ENCODE measurements around the gene SH3BGRL.
"Not testable (repeated sequence)": the region's sequence is repeated elsewhere in the genome, so short reads cannot be mapped to it uniquely, and the experiment has no call there.

SH3BGRL gene

GRCh38 chrX:81259714-81260395 lies 58.0 kb downstream of the SH3BGRL start:
- DNase-seq (ENCODE audit: low read depth in 2 of 2), result no peak

DNA sequence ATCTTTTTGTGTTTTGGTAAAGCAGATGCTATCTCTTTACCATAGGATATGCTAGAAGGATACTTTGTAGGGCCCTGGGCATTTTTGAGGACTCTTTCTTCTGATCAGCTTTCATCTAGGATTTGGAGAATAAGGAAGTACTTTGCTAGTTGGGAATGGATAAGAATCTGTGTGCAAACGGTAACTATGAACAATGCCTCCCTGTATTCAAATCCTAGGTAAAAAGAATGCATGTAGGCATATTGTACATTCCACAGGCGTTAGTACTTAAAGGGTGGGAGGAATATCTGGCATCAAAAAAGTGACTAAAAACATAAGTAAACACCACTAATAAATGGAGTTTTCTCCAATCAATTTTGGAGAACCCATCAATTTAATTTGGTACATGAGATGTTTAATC lies 59.7 kb downstream of the SH3BGRL start:
- DNase-seq (ENCODE audit: low read depth in 2 of 2), result no peak

DNA sequence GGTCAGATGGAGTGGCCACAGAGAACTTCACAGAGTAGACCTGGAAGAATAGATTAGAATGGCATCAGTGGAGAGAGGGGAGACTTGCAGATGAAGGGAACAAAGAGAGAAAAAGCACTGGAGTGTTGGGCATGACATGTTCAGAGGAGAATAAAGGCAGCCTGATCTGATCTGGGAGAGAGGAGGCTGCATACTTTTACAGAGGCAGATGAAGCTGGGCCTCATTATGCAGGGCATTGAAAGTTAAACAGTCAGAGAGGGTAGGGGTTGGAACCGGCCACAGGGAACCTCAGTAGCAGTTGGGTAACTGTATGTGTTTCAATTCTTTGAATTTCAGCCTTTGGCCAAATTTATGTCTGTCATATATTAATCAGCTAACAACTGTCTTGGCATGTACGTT lies 61.2 kb downstream of the SH3BGRL start:
- DNase-seq (ENCODE audit: low read depth in 2 of 2), result no peak

DNA sequence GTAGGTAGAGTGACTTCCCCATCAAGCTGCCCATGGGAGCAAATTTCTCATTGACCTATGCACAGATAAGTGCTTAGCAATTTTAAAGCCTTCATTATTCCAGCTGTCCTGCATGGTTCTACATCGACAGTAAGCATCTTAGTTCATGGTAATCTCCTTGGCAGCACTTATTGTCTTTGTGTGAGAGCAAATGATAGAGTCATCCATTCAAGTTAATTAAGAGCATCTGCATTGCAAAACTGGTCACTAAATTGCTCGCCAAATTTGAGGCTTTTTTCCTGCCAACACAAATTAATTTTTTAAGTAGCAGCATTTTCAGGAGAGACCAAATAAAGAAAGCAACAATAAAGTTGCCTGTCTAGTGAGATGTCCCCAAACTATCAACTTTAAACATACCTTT lies 76.7 kb downstream of the SH3BGRL start:
- DNase-seq (ENCODE audit: low read depth in 2 of 2), result no peak

DNA sequence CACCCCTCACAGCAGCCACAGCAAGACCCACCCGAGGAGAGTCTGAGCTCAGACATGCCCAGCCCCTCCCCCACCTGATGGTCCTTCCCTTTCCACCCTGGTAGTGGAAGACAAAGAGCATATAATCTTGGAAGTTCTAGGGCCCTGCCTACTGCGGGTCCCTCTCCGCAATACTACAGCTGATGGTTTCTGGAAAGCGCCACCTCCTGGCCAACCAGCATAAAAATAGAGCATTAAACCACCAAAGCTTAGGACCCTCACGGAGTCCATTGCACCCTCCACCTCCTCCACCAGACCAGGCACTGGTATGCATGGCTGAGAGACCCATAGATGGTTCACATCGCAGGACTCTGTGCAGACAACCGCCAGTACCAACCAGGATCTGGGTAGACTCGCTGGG lies 78.2 kb downstream of the SH3BGRL start:
- no peak for DNase-seq (ENCODE audit: low read depth in 2 of 2)

DNA sequence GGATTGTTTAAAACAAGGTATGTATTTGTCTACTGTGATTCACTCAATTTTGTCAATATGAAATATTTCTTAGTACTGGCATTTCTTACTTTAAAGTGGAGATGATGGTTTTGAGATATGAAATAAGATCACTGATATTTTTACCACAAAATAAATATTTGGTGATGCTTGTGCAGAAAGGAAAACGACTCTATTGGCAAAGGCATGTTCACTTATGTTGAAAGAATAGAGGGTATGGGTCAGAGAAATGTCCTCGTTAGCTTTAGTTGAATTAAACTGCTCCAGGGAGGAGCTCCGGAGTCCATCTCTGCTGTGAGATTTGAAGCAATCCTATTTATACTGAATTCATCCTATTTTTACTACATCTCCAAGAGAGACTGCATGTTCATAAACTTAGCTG lies 84.2 kb downstream of the SH3BGRL start:
- no peak for DNase-seq (ENCODE audit: low read depth in 2 of 2)

DNA sequence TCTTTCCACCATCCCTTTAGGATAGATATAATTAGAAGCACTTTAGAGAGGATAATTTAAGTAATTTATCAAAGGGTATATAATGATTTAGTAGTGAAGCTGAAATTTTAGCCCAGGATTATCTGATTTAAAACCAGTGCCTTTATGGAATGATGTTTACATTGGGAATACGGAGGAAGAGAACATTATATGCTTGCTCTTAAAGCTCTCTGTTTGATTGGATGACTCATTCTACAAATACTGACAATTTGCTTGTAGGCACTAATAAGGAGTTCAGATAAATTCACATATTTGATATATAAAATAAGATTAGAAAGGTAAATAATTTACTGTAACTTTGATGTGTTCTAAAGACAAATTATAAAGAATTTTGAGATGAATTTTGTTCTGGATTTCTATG lies 84.7 kb downstream of the SH3BGRL start:
- no peak for DNase-seq (ENCODE audit: low read depth in 2 of 2)

GRCh38 chrX:81291996-81292395 lies 90.1 kb downstream of the SH3BGRL start:
- no peak for DNase-seq (ENCODE audit: low read depth in 2 of 2)

GRCh38 chrX:81294101-81294500 lies 92.2 kb downstream of the SH3BGRL start:
- no peak for DNase-seq (ENCODE audit: low read depth in 2 of 2)

GRCh38 chrX:81301877-81302276 lies 100.0 kb downstream of the SH3BGRL start:
- DNase-seq (ENCODE audit: low read depth in 2 of 2), result no peak

DNA sequence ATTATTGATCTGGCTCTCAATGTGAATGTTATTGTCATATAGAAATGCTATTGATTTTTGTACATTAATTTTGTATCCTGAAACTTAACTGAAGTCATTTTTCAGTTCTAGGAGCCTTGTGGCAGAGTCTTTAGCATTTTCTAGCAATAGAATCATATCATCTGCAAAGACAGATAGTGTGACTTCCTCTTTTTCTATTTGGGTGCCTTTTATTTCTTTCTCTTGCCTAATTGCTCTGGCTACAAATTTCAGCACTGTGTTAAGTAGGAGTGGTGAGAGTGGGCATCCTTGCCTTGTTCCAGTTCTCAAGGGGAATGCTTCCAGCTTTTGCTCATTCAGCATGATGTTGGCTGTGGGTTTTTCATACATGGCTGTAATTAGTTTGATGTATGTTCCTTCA lies 102.7 kb downstream of the SH3BGRL start:
- DNase-seq (ENCODE audit: low read depth in 2 of 2), result no peak

GRCh38 chrX:81305240-81305639 lies 103.3 kb downstream of the SH3BGRL start:
- DNase-seq (ENCODE audit: low read depth in 2 of 2), result no peak

- no peak for DNase-seq (ENCODE audit: low read depth in 2 of 2)
These were observed 106.4 kb downstream of the SH3BGRL start for GRCh38 chrX:81308086-81308829.

- DNase-seq (ENCODE audit: low read depth in 2 of 2), result no peak
These were observed 114.3 kb downstream of the SH3BGRL start for GRCh38 chrX:81316163-81316562.

- not testable (repeated sequence) for DNase-seq (ENCODE audit: low read depth in 2 of 2)
These were observed 129.8 kb downstream of the SH3BGRL start for GRCh38 chrX:81331653-81332052.

DNA sequence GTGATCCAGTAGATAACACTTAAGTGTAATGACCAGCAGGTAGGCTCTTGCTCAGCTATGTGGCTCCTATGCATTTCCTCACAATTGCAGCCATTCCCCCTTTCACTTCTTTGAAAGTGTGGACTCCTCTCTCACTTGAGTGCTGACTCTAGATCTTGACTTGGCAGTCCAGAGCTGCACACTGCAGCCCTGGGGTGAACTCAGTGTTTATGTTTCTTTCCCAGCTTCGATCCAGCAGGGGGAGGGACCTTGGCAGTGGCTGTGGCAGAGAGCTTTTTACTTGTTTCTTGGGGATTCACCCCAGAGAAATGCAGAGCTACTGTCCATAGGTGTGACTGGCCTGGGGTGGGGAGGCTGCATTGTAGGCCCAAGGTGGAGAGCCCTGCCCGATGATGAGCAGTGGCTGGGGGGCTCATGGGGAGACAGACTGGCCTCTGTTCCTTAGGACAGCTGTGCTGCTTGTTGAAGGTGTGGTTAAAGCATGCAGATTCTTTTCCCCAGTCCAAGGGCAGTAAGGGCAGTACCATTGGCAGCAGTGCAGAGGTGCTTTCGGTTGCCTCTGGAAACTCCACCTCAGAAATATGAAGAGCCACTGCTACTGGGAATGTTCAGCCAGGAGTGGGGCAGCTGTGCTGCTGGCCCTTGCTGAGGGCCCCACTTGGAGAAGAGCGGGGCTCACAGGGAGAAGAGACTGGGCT lies 134.7 kb downstream of the SH3BGRL start:
- no peak for DNase-seq (ENCODE audit: low read depth in 2 of 2)

DNA sequence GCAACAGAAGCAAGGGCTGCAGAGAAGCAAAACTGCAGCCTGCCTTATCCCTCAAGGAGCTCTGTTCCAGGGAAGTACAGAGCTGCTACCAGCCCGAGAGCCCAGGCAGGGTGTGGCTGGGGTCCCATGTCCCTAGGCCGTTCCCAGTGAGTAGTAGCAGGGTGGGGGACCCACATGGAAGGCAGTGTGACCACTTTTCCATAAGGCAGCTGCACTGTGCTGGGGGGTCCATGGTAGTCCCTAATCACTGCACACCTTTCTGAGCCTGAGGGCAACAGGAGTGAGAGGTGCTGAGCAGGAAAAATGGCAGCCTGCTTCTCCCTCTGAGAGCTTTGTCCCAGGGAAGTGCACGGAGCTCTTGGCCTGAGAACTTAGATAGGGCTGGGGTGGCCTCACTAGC lies 135.9 kb downstream of the SH3BGRL start:
- DNase-seq (ENCODE audit: low read depth in 2 of 2), result no peak

DNA sequence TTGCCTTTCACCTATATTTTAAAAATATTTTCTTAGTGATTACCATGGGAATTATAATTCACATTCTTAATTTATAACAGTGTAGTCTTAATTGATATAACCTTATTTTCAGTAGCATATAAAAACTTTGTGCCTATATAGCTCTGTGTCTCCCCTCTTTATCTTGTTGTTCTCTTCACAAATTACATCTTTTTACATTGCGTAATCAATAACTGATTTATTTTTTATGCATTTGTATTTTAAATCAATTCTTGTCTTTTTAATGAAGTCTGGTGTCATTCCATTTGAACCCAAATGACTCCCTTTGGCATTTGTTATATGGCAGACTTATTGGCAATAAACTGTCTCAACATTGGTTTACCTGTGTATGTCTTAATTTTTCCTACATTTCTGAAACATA lies 137.0 kb downstream of the SH3BGRL start:
- no peak for DNase-seq (ENCODE audit: low read depth in 2 of 2)

DNA sequence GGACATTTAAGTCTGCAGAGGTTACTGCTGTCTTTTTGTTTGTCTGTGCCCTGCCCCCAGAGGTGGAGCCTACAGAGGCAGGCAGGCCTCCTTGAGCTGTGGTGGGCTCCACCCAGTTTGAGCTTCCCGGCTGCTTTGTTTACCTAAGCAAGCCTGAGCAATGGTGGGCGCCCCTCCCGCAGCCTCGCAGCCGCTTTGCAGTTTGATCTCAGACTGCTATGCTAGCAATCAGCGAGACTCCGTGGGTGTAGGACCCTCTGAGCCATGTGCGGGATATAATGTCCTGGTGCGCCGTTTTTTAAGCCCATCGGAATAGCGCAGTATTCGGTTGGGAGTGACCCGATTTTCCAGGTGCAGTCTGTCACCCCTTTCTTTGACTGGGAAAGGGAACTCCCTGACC lies 143.4 kb downstream of the SH3BGRL start:
- DNase-seq (ENCODE audit: low read depth in 2 of 2), result not testable (repeated sequence)
